ENCODE results near the gene CDYL.

The CDYL gene

GRCh38 chr6:4936681-4937041 is 160.5 kb downstream of the CDYL start:
- intact Hi-C loops (cut with DNase I; ENCODE audit: low total_unique reads): no loop called here
- H3K27ac ChIP-seq: no peak overlapping the region
- no peaks in the 10 kb centered on the region for H3K9me3 ChIP-seq
- no peak overlapping the region for H3K4me3 ChIP-seq
- peak; percentile 60 to 73 for TF ChIP-seq CTCF (IDR thresholded peaks at IDR 0.05)
- H3K27me3 ChIP-seq: no peaks in the 10 kb centered on the region
- peaks cover 0 to 18% (median 6%) of the 10 kb centered on the region in 4 donors for H3K4me1 ChIP-seq
- H3K36me3 ChIP-seq: peaks cover 0 to 6% (median 6%) of the 10 kb centered on the region in 3 donors
- DNase-seq: no peak

GRCh38 chr6:4937414-4937813 is 161.2 kb downstream of the CDYL start:
- intact Hi-C loops (cut with DNase I; ENCODE audit: low total_unique reads): no loop called here
- H3K27me3 ChIP-seq: no peaks in the 10 kb centered on the region
- DNase-seq: no peak

GRCh38 chr6:4939241-4939640 is 163.0 kb downstream of the CDYL start:
- intact Hi-C loops (cut with DNase I; ENCODE audit: low total_unique reads): no loop called here
- Histone ChIP-seq H3K4me3 (no peak overlapping the region), H3K36me3 (peaks cover 0 to 8% (median 6%) of the 10 kb centered on the region in 3 donors), H3K27me3 (no peaks in the 10 kb centered on the region), H3K4me1 (peaks cover 0 to 16% (median 10%) of the 10 kb centered on the region in 4 donors), H3K27ac (no peak overlapping the region), H3K9me3 (no peaks in the 10 kb centered on the region)
- DNase-seq: no peak
- no peak for TF ChIP-seq CTCF (IDR thresholded peaks at IDR 0.05)

More at GRCh38 chr6:4937414-4937813, 161.2 kb downstream of the CDYL start:
- Histone ChIP-seq H3K9me3 (no peaks in the 10 kb centered on the region), H3K4me3 (no peak overlapping the region), H3K36me3 (peaks cover 0 to 6% (median 6%) of the 10 kb centered on the region in 3 donors), H3K27ac (no peak overlapping the region), H3K4me1 (peaks cover 0 to 18% (median 8%) of the 10 kb centered on the region in 4 donors)
- TF ChIP-seq CTCF (IDR thresholded peaks at IDR 0.05): no peak

GRCh38 chr6:4940416-4940815 is 164.2 kb downstream of the CDYL start:
- TF ChIP-seq CTCF (IDR thresholded peaks at IDR 0.05): no peak
- H3K36me3 ChIP-seq: peaks cover 3 to 18% (median 13%) of the 10 kb centered on the region in 3 donors
- no peak overlapping the region for H3K4me3 ChIP-seq
- no peak overlapping the region for H3K27ac ChIP-seq
- no peaks in the 10 kb centered on the region for H3K27me3 ChIP-seq
- no peaks in the 10 kb centered on the region for H3K9me3 ChIP-seq
- DNase-seq: no peak
- intact Hi-C loops (cut with DNase I; ENCODE audit: low total_unique reads): no loop called here
- peaks cover 0 to 16% (median 10%) of the 10 kb centered on the region in 4 donors for H3K4me1 ChIP-seq

- intact Hi-C loops (cut with DNase I; ENCODE audit: low total_unique reads): no loop called here
- no peak overlapping the region for H3K4me3 ChIP-seq
- H3K36me3 ChIP-seq: peaks cover 6 to 28% (median 22%) of the 10 kb centered on the region in 3 donors
- DNase-seq: no peak
- no peaks in the 10 kb centered on the region for H3K27me3 ChIP-seq
- H3K9me3 ChIP-seq: no peaks in the 10 kb centered on the region
- TF ChIP-seq CTCF (IDR thresholded peaks at IDR 0.05): no peak
- H3K4me1 ChIP-seq: peaks cover 0 to 16% (median 10%) of the 10 kb centered on the region in 4 donors
- no peak overlapping the region for H3K27ac ChIP-seq
Observed at GRCh38 chr6:4941782-4942672, 165.8 kb downstream of the CDYL start.
